K562 (cell line): ENCODE results near the gene PHOX2A. TPM values are rescaled to one million over a fixed set of nuclear protein-coding genes. Genes with fewer than 3 reads are reported as not detected.

ENCODE experiments used
- ATAC-seq: fragments of 200-7000 bp; cut with Tn5 transposase; 3 replicates; pipeline ENCODE4 v1.9.1; 2020; ENCODE audit warnings: moderate library complexity
- BruUV-seq: library from RNA; stranded (reverse); fragments of 400-500 nt; replicated peaks from 2 replicates; lab custom pipeline; 2021; lab: Mats Ljungman, UMichigan
- CTCF ChIA-PET: fragments of 300-600 bp; formaldehyde crosslinking; extraction: SDS; loops from one replicate; lab custom pipeline; 2021; ENCODE audit warnings: low intra/inter-chr PET ratio; lab: Yijun Ruan, JAX
- POLR2A ChIA-PET: fragments of 300-600, 350-650 bp; sonication (Branson Sonifier 250); formaldehyde crosslinking; extraction: SDS; loops from one replicate; lab custom pipeline; 2021; ENCODE audit warnings: antibody characterized with exemption, inconsistent platforms; lab: Yijun Ruan, JAX
- DNase-seq, 4 experiments: peaks; one replicate each; pipeline versions ENCODE4 v3.0.0 to v3.0.0-alpha.2; 2011 to 2018; ENCODE audit warnings: low spot score in 3 of 4, mixed read lengths in 3 of 4; ENCODE audit errors: extremely low read depth in 1 of 4
- FAIRE-seq: peaks from 2 replicates; lab custom pipeline; 2011; peaks lifted over from hg19 to GRCh38; lab: Jason Lieb, UNC
- H2AFZ ChIP-seq: 2 replicates; pipeline ENCODE4 v1.6.0; 2011; ENCODE audit warnings: low read depth, low read length, control low read depth, inconsistent platforms
- H3K27ac ChIP-seq: fragments of 200-600 bp; 3 replicates; pipeline ENCODE4 v1.8.0; 2011; ENCODE audit warnings: low read depth, mild to moderate bottlenecking, control low read depth, inconsistent platforms, low read length, moderate library complexity, mixed read lengths; ENCODE audit errors: extremely low read depth
- H3K27me3 ChIP-seq, 2 experiments: fragments of 300-600 bp in 1 of 2; 2 replicates in 1 of 2; 3 replicates in 1 of 2; pipeline versions ENCODE4 v1.6.0 to v1.8.0; 2011; ENCODE audit warnings: inconsistent platforms in 2 of 2, low read length in 2 of 2, mild to moderate bottlenecking in 1 of 2, mixed read lengths in 1 of 2, moderate library complexity in 1 of 2; ENCODE audit not compliant: control insufficient read depth in 2 of 2, insufficient read depth in 2 of 2
- H3K36me3 ChIP-seq: fragments of 300-600 bp; 3 replicates; pipeline ENCODE4 v1.8.0; 2011; ENCODE audit warnings: mild to moderate bottlenecking, low read length, inconsistent platforms; ENCODE audit not compliant: control insufficient read depth, insufficient read depth
- H3K4me1 ChIP-seq, 2 experiments: fragments of 200-600 bp in 1 of 2; replicated peaks in 1 of 2; 2 replicates in 1 of 2; 3 replicates in 1 of 2; pipeline versions ENCODE4 v1.5.1 to v1.8.0; 2011; ENCODE audit warnings: inconsistent platforms in 2 of 2, low read length in 2 of 2, mild to moderate bottlenecking in 1 of 2, mixed read lengths in 1 of 2, moderate library complexity in 1 of 2; ENCODE audit not compliant: control insufficient read depth in 2 of 2, insufficient read depth in 2 of 2
- H3K4me2 ChIP-seq: 2 replicates; pipeline ENCODE4 v1.6.1; 2011; ENCODE audit warnings: low read length, control low read depth, inconsistent platforms, mixed read lengths; ENCODE audit not compliant: insufficient read depth
- H3K4me3 ChIP-seq: fragments of 200-600 bp; sonication (generic), shearing (Covaris generic); 2 replicates; pipeline ENCODE4 v1.5.1; 2016; ENCODE audit warnings: control low read depth, inconsistent platforms
- H3K79me2 ChIP-seq: fragments of 200-600 bp; 3 replicates; pipeline ENCODE4 v1.8.0; 2011; ENCODE audit warnings: low read length, inconsistent platforms; ENCODE audit not compliant: control insufficient read depth, insufficient read depth
- H3K9ac ChIP-seq, 2 experiments: 2 replicates each; pipeline versions ENCODE4 v1.6.0 to v1.6.1; 2011; ENCODE audit warnings: low read depth in 2 of 2, low read length in 2 of 2, control low read depth in 1 of 2, inconsistent platforms in 1 of 2, mild to moderate bottlenecking in 1 of 2, mixed read lengths in 1 of 2; ENCODE audit not compliant: insufficient read depth in 1 of 2
- H3K9me1 ChIP-seq: one replicate; pipeline ENCODE4 v1.6.0; 2011; ENCODE audit warnings: inconsistent platforms, mild to moderate bottlenecking, low read length, moderate library complexity; ENCODE audit not compliant: control insufficient read depth, insufficient read depth
- H3K9me3 ChIP-seq: replicated peaks from 2 replicates; pipeline ENCODE4 v1.5.1; 2011; ENCODE audit warnings: low read depth, low read length, inconsistent platforms; ENCODE audit not compliant: control insufficient read depth, insufficient read depth
- H4K20me1 ChIP-seq: replicated peaks from 2 replicates; pipeline ENCODE4 v1.6.1; 2011; ENCODE audit warnings: low read length, inconsistent platforms, mixed read lengths; ENCODE audit not compliant: control insufficient read depth, insufficient read depth
- ARID2 ChIP-seq: fragments of 450-650 bp; IDR thresholded peaks from 2 replicates; pipeline ENCODE4 v1.6.1; 2017; ENCODE audit warnings: antibody characterized with exemption, mild to moderate bottlenecking
- BRD4 ChIP-seq: fragments of 200-600 bp; sonication (generic); IDR thresholded peaks from 2 replicates; pipeline ENCODE4 v1.6.1; 2017; ENCODE audit warnings: inconsistent platforms
- CBX1 ChIP-seq: sonication (generic); IDR thresholded peaks from 2 replicates; pipeline ENCODE4 v1.6.1; 2016; ENCODE audit warnings: antibody characterized with exemption, low read depth, mild to moderate bottlenecking
- DDX20 ChIP-seq: fragments of 450-650 bp; IDR thresholded peaks from 2 replicates; pipeline ENCODE4 v1.6.1; 2016; ENCODE audit warnings: missing genetic modification characterization, low read depth, mild to moderate bottlenecking, missing compliant biosample characterization, moderate library complexity
- E2F3 ChIP-seq: fragments of 250-450 bp; sonication (Bioruptor Pico); IDR thresholded peaks from 2 replicates; pipeline ENCODE4 v1.4.0; 2020; ENCODE audit warnings: mild to moderate bottlenecking
- HNRNPH1 ChIP-seq: fragments of 200-400 bp; formaldehyde crosslinking; optimal IDR thresholded peaks from 2 replicates; pipeline ENCODE3; 2017; ENCODE audit warnings: low read depth, mild to moderate bottlenecking, low read length, moderate library complexity
- NFE2L1 ChIP-seq: fragments of 450-650 bp; IDR thresholded peaks from 2 replicates; pipeline ENCODE4 v1.6.1; 2016; ENCODE audit warnings: missing genetic modification characterization, low read depth, mild to moderate bottlenecking, missing compliant biosample characterization, moderate library complexity, borderline replicate concordance
- PTBP1 ChIP-seq: fragments of 200-400 bp; formaldehyde crosslinking; IDR thresholded peaks from 2 replicates; pipeline ENCODE4 v1.6.1; 2017; ENCODE audit warnings: low read depth, low read length
- RCOR1 ChIP-seq, 2 experiments: IDR thresholded peaks; 2 replicates each; pipeline ENCODE4 v1.6.1; 2012; ENCODE audit warnings: low read depth in 2 of 2, low read length in 2 of 2, borderline replicate concordance in 1 of 2, improper control_type of control experiment in 1 of 2
- ZNF140 ChIP-seq: fragments of 250-450 bp; sonication (Bioruptor Pico); IDR thresholded peaks from 2 replicates; pipeline ENCODE4 v1.8.0; 2021; ENCODE audit warnings: moderate library complexity, mild to moderate bottlenecking, inconsistent platforms
- ZNF766 ChIP-seq: fragments of 200-800 bp; sonication (Bioruptor generic); conservative IDR thresholded peaks from 2 replicates; pipeline ENCODE4 v1.6.1; 2016; ENCODE audit warnings: missing genetic modification characterization, missing compliant biosample characterization
- ZZZ3 ChIP-seq: fragments of 450-650 bp; IDR thresholded peaks from 2 replicates; pipeline ENCODE4 v1.6.1; 2016; ENCODE audit warnings: antibody characterized with exemption, mild to moderate bottlenecking, moderate library complexity
- WGBS: fragments of 100-300 bp; shearing (Covaris generic); methylation state at CpG from one replicate; pipeline ENCODE4 v1.1.6; 2016; ENCODE audit warnings: low coverage, mixed read lengths; ENCODE audit not compliant: insufficient coverage; ENCODE audit errors: missing lambda C conversion rate; 5-methylcytosine and 5-hydroxymethylcytosine counted together
- in situ Hi-C: fragments of 300-500 bp; cut with MboI; formaldehyde crosslinking; loops from 4 replicates; pipeline ENCODE4 v1.15.0; 2018; ENCODE audit warnings: inconsistent platforms, mixed read lengths
- intact Hi-C: fragments of 100-400 bp; cut with micrococcal nuclease; formaldehyde crosslinking; loops from 2 replicates; pipeline ENCODE4 v1.14.2; 2022
- polyA plus RNA-seq, 8 experiments: library from polyadenylated mRNA; depleted of rRNA in 4 of 8; stranded (reverse) in 5 of 8; unstranded in 3 of 8; fragments of >200 nt; fragmentation: Nextera tagmentation in 2 of 8; fragmentation: Illumina TruSeq in 1 of 8; extraction: Ambion mirVana in 2 of 8; extraction: Trizol in 1 of 8; gene quantifications; 2 replicates each; pipeline versions ENCODE4 v1.2.1 to v1.2.3, GENCODE V29; 2011 to 2014; ENCODE audit warnings: inconsistent platforms in 1 of 8, missing spikeins in 1 of 8
- total RNA-seq, 7 experiments: library from RNA; depleted of rRNA in 6 of 7; stranded (reverse); fragments of >200 nt in 6 of 7; fragmentation: Illumina TruSeq in 2 of 7; extraction: Trizol in 2 of 7; gene quantifications; 2 replicates each; pipeline versions ENCODE4 v1.2.1 to v1.2.3, GENCODE V29; 2011 to 2021; ENCODE audit warnings: low replicate concordance in 1 of 7
- TF ChIP-seq, protein P1 (sequence below), 3 experiments: IDR thresholded peaks in 2 of 3; conservative IDR thresholded peaks in 1 of 3; 2 replicates each; pipeline ENCODE4 v1.5.1; 2011 to 2012; ENCODE audit warnings: low read length in 3 of 3, mild to moderate bottlenecking in 3 of 3, control low read depth in 2 of 3, improper control_type of control experiment in 1 of 3, inconsistent platforms in 1 of 3, low read depth in 1 of 3, mixed read lengths in 1 of 3, moderate library complexity in 1 of 3; ENCODE audit not compliant: insufficient read depth in 2 of 3
- TF ChIP-seq, protein P2 (sequence below): fragments of 450-650 bp; IDR thresholded peaks from 2 replicates; pipeline ENCODE4 v1.6.1; 2016
- TF ChIP-seq, protein P3 (sequence below): sonication (generic); formaldehyde crosslinking; IDR thresholded peaks from 2 replicates; pipeline ENCODE4 v1.8.1; 2023; ENCODE audit warnings: mild to moderate bottlenecking, missing genetic modification reagents, moderate library complexity
- TF ChIP-seq, protein P4 (sequence below): sonication (generic); formaldehyde crosslinking; IDR thresholded peaks from 2 replicates; pipeline ENCODE4 v1.8.1; 2023; ENCODE audit warnings: mild to moderate bottlenecking, missing genetic modification reagents

PHOX2A gene
- total and polyA plus RNA-seq, 9 of the 15 experiments (the other 6 are each of a cell fraction or from before 2014, with no cell fraction given): not detected

DNA sequence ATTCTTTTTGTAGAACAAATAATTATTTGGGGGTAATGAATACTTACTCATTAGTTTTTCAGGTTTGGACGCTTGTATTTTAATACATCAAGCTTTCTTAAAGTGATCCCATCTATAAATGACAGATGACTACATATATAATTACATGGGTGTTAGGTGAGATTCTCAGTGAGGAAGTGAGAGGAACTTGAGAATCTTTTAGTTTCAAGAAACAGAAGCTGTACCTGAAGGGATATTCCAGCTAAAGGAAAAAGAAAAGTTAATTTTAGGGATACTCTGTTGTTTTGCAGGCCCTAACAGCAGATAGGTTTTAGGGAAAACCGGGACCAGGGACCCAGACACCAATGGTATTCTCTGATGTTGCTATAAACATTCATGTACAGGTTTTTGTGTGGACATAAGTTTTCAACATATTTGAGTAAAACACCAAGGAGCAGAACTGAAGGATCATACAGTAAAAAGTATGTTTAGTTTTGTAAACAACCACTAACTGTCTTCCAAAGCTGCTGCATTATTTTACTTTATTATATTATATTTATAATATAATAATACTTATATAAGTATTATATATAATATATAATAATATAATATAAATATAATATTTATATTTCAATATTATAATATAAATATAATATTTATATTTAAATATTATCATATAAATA, 24.1 kb upstream of the PHOX2A start:
- Histone ChIP-seq H3K9me3 (no peaks in the 10 kb centered on the region), H3K9ac (no peak overlapping the region), H3K4me2 (no peak overlapping the region), H2AFZ (no peak overlapping the region), H4K20me1 (no peaks in the 10 kb centered on the region), H3K4me3 (no peak overlapping the region), H3K36me3 (no peaks in the 10 kb centered on the region), H3K27me3 (no peaks in the 10 kb centered on the region; a peak in 2 of 5 replicates), H3K79me2 (no peaks in the 10 kb centered on the region), H3K27ac (no peak overlapping the region), H3K9me1 (no peaks in the 10 kb centered on the region), H3K4me1 (peaks cover 0 to 4% of the 10 kb centered on the region in 2 experiments; a peak in 1 of 5 replicates)
- FAIRE-seq: no peak
- no TSS peak for BruUV-seq
- whole genome bisulfite sequencing: 6% methylated on average over 2 of the region's 2 CpGs
- CTCF ChIA-PET: interaction anchor here (0.5 kb wide), 1 partner anchor 24 kb away, joined by 5 read pairs; no protein-coding TSS in a partner anchor
- intact Hi-C loops: no loop called here
- POLR2A ChIA-PET: interaction anchor here (1.2 kb wide), 1 partner anchor 9 kb away, joined by 3 read pairs; no protein-coding TSS in a partner anchor
- DNase-seq: no peak
- no peak for ATAC-seq
- in situ Hi-C loops: no loop called here
- TF ChIP-seq ARID2 (no peak), DDX20 (tag) (no peak), BRD4 (no peak), HNRNPH1 (no peak), CBX1 (no peak), E2F3 (CRISPR knock-in tag) (no peak), NFE2L1 (tag) (no peak), ZNF140 (no peak), ZNF766 (CRISPR knock-in tag) (no peak), PTBP1 (no peak), RCOR1 (IDR thresholded peaks at IDR 0.05; ENCODE audit: borderline replicate concordance in 1 of 2, low read depth in 2 of 2, low read length in 2 of 2) (no peak), ZZZ3 (no peak)
- TF ChIP-seq, protein P1, sequence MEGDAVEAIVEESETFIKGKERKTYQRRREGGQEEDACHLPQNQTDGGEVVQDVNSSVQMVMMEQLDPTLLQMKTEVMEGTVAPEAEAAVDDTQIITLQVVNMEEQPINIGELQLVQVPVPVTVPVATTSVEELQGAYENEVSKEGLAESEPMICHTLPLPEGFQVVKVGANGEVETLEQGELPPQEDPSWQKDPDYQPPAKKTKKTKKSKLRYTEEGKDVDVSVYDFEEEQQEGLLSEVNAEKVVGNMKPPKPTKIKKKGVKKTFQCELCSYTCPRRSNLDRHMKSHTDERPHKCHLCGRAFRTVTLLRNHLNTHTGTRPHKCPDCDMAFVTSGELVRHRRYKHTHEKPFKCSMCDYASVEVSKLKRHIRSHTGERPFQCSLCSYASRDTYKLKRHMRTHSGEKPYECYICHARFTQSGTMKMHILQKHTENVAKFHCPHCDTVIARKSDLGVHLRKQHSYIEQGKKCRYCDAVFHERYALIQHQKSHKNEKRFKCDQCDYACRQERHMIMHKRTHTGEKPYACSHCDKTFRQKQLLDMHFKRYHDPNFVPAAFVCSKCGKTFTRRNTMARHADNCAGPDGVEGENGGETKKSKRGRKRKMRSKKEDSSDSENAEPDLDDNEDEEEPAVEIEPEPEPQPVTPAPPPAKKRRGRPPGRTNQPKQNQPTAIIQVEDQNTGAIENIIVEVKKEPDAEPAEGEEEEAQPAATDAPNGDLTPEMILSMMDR (IDR thresholded peaks at IDR 0.05 in 2 of 3, conservative IDR thresholded peaks at IDR 0.05 in 1 of 3; ENCODE audit: insufficient read depth in 2 of 3, low read depth in 1 of 3, low read length in 3 of 3): no peak
- TF ChIP-seq, protein P2, sequence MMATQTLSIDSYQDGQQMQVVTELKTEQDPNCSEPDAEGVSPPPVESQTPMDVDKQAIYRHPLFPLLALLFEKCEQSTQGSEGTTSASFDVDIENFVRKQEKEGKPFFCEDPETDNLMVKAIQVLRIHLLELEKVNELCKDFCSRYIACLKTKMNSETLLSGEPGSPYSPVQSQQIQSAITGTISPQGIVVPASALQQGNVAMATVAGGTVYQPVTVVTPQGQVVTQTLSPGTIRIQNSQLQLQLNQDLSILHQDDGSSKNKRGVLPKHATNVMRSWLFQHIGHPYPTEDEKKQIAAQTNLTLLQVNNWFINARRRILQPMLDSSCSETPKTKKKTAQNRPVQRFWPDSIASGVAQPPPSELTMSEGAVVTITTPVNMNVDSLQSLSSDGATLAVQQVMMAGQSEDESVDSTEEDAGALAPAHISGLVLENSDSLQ: no peak
- TF ChIP-seq, protein P3, sequence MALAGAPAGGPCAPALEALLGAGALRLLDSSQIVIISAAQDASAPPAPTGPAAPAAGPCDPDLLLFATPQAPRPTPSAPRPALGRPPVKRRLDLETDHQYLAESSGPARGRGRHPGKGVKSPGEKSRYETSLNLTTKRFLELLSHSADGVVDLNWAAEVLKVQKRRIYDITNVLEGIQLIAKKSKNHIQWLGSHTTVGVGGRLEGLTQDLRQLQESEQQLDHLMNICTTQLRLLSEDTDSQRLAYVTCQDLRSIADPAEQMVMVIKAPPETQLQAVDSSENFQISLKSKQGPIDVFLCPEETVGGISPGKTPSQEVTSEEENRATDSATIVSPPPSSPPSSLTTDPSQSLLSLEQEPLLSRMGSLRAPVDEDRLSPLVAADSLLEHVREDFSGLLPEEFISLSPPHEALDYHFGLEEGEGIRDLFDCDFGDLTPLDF: no peak
- TF ChIP-seq, protein P4, sequence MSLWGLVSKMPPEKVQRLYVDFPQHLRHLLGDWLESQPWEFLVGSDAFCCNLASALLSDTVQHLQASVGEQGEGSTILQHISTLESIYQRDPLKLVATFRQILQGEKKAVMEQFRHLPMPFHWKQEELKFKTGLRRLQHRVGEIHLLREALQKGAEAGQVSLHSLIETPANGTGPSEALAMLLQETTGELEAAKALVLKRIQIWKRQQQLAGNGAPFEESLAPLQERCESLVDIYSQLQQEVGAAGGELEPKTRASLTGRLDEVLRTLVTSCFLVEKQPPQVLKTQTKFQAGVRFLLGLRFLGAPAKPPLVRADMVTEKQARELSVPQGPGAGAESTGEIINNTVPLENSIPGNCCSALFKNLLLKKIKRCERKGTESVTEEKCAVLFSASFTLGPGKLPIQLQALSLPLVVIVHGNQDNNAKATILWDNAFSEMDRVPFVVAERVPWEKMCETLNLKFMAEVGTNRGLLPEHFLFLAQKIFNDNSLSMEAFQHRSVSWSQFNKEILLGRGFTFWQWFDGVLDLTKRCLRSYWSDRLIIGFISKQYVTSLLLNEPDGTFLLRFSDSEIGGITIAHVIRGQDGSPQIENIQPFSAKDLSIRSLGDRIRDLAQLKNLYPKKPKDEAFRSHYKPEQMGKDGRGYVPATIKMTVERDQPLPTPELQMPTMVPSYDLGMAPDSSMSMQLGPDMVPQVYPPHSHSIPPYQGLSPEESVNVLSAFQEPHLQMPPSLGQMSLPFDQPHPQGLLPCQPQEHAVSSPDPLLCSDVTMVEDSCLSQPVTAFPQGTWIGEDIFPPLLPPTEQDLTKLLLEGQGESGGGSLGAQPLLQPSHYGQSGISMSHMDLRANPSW (CRISPR knock-in tag): no peak
